ENCODE data around the gene CD63.

CD63 gene

GRCh38 chr12:55705782-55706402 lies 22.9 kb downstream of the CD63 start:
- DNase-seq (ENCODE audit: low read depth in 2 of 2) = no peak

GRCh38 chr12:55704824-55705718 lies 23.7 kb downstream of the CD63 start:
- DNase-seq (ENCODE audit: low read depth in 2 of 2) = no peak

- DNase-seq (ENCODE audit: low read depth in 2 of 2) = no peak
Observed at GRCh38 chr12:55703901-55704761, 24.7 kb downstream of the CD63 start.

DNA sequence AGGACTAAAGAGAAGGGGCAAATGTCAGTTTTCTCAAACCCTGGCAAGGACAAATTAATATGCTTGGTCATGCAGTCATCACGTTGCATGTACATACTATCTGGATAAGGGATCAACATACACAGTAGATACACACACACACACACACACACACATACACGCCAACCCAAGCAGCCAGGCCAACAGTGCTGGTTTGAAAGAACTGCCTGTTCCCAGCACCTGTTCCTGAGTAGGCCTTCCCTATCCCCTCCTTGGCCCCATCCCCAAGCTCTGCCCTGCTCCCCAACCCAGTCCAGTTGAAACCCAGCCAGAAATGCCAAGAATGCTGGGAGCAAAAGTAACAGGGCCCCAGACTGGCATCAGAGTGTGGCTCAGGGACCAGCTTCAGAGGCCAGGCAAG lies 25.5 kb downstream of the CD63 start:
- no peak for DNase-seq (ENCODE audit: low read depth in 2 of 2)

- DNase-seq (ENCODE audit: low read depth in 2 of 2) = no peak
Observed at GRCh38 chr12:55702861-55703260, 25.9 kb downstream of the CD63 start.

DNA sequence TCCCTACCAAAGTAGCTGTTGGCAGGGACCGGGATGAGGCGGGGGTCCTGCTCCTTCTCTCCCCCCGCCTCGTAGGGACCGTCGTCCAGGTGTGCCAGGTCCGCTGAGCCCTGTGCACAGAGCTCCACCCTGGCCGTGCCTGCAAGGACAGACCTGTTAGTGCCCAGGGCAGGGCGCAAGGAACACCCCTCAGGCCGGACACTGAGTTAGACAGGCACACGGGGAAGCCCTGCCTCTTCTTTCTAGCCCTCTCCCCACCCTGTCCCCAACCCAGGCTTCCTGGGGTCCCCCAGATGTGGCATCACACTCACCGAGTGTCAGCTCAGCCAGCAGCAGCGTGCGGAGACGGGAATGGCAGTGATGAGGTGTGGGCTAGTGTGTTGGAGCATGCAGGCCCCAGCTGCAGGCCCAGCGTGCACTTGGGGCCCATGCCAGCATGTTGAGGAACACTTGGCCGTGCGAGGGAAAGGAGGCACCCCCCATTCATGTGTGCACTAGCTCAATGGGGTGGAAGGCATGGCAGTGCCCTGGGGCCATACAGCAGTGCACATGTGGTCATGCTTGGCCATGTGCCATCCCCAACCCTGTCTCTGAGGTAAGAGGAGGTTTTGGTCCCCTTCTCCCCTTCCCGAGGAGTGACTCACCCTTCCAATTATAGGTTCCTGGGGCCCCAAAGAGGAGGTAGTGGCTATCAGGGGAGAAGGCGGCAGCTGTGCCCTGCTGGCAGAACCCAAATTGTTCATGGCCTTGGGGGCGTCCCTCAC lies 28.4 kb downstream of the CD63 start:
- DNase-seq (ENCODE audit: low read depth in 2 of 2) = no peak

DNA sequence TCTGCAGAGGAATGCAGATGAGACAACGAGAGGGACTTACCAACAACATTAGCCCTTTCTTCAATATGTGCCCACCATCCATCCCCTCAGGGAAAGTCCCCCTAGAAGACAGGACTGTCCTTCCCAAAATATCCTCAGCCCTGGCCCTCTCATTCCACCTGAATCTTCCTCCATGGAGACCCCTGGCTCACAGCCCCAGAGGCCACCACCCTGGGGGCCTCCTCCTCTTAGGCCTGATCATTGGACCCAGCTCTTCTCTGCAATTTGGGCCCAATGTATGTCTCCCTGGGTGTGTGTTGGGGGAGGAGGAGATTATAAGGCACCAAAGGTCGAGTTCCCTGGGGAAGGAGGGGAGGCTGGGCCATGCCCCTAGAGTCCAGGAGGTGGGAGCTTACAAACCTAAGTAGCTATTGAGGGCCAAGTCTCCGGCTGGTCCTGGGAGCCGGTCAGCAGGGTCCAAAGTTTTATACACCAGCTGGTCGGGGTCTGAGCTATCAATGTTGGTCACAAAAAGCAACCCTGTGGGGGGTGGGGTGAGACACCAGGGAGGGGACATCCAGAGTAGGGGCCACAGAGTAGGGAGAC lies 29.2 kb downstream of the CD63 start:
- no peak for DNase-seq (ENCODE audit: low read depth in 2 of 2)

DNA sequence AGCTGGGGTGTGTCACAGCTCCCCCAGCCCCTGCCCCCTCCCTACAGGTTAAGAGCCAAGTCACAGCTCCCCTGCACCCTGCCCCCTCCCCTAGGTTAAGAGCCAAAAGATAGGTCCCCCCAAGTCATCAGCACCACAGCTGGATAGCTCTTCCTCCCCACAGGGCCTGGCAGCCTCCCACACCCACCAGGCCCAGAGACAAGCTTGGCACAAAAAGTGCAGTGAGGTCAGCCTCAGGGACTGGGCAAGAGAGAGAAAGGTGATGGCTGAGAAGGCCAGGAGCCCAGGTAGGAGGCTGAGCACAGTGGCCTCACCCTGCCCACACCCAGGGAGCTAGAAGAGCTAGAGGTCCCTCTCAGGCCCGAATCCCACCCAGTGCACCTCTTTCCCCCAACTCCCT lies 29.8 kb downstream of the CD63 start:
- DNase-seq (ENCODE audit: low read depth in 2 of 2) = no peak

DNA sequence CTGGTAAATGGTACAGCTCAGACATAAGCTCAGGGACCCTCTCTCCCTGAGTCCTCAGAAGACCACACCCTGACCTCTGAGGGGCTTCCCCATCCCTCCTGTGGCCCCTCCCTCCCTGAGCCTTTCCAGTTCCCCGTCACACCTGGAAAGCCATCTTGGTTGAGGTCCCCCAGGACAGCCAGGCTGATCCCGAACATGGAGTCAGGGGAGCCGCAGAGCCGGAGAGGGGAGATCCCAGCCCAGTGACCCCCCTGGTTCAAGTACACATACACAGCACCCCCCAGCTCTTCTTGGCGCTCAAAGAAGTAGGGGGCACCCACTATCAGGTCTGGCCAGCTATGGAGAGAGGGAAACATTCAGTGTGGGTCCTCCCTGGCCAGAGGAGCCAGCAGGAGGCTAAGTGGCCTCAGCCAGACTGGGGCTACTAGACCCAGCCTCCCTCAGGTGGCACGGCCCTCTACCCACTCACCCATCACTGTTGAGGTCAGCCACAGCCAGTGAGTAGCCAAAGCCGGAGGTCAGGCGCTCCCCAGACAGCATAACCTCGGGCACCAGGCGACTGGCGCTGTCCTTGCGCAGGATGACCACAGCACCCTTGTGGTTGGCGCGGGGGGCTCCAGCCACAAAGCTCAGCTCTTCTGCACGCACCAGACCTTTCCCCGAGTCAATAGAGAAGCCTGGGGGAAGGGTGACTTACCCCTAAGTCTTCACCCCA lies 30.4 kb downstream of the CD63 start:
- DNase-seq (ENCODE audit: low read depth in 2 of 2) = no peak

- no peak for DNase-seq (ENCODE audit: low read depth in 2 of 2)
Observed at GRCh38 chr12:55697686-55698085, 31.1 kb downstream of the CD63 start.

DNA sequence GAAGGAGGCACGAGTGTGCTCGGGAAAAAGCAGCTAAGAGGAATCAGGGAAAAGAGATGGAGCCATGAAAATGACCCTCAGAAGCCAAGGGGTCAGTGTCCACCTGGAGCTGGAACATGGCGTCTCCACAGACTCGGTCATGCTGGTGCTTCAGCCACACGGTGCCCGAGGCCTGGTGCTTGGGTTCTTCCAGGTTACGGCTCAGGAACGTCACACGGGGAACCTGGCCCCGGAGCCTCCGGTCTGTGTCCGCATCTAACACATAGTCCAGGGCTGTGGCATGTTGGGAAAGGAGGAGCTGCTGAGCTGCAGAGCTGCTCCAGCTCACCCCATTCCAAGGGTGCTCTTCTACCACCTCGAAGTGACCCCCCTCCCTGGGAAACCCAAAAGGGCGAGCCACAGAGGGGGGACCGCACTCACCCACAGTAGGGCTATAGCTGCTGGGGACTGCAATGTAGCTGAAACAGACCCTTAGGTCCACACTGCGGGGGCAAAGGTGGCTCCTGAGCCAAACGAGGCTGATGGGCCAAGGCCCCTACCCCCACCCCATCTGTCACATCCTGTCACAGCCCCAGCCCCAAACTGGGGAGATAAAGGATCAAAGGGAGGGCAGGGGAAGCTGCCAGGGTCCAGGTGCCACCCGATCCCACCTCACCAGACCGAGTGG lies 31.9 kb downstream of the CD63 start:
- no peak for DNase-seq (ENCODE audit: low read depth in 2 of 2)

- DNase-seq (ENCODE audit: low read depth in 2 of 2) = no peak
Observed at GRCh38 chr12:55696141-55696540, 32.7 kb downstream of the CD63 start.

DNA sequence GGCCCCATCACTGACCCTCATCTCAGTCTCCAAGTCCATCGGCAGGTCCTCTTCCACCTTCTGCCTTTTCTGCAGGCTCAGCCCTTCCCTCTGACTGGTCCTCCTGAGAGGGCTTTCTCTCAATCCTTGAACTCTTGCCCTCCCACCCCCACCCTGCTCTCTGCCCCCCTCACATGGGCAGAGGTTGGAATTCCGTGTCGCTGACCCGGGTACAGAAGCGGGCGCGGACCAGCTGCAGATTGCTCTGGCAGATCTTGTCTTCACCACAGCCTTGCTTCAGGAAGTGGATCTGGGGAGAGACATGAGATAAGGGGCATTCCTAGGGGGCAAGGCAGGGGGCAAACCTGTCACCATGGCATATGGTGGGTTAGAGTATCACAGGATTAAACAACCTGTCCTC lies 33.5 kb downstream of the CD63 start:
- no peak for DNase-seq (ENCODE audit: low read depth in 2 of 2)

DNA sequence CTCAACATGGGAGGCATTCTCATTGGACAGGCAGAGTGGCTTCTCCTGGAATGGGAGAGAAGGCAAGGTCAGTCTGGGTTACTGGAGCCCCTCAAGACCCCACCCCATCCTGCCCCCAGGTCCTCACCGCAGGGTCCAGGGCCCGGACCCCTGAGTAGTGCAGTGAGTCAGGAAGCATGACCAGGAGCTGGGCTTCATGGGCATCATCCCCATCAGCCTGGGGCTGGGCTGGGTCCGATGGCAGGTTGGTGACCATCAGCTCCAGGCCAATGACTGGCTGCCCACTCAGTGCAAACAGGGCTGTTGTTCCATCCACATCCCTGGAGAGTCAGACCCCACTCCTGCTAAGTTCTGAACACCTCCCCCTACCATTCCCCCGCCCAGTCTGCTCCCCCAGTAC lies 34.2 kb downstream of the CD63 start:
- no peak for DNase-seq (ENCODE audit: low read depth in 2 of 2)

- DNase-seq (ENCODE audit: low read depth in 2 of 2) = no peak
Observed at GRCh38 chr12:55694188-55694515, 34.7 kb downstream of the CD63 start.

DNA sequence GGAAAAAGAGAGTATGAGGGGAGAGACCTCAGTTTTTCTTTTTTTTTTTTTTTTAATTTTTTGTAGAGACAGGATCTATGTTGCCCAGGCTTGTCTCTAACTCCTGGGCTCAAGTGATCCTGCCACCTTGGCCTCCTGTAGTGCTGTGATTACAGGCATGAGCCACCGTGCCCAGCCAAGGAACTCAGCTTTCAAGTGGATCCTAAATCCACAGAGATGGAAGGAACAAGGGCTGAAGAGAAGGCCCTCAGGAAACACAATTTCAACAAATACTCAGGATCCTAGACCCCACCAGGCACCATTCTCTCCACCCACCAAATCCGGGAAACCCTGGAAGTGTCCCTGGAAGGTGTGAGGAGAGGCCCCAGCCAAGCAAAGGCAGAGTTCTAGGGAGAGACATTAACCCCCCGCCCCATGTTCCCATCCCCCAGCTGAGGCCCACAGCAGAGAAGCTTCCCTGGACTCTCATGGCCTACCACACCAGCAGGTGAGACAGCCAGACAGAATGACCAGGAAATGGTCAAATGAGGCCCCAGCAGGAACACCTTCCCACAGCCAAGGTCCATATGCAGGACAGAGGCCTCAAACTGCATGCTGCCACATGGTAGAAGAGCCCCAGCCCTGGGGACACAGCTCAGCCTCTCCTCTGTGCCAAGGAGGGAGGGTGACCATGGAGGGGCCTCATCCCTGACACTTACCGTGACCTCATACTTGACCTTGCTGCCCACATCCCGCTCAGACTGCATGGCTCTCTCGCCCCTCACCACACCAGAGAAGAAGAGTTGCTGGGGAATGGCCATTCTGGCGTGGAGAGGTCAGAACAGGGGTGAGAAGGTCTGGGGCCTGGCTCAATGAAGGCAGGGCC lies 35.3 kb downstream of the CD63 start:
- no peak for DNase-seq (ENCODE audit: low read depth in 2 of 2)

- no peak for DNase-seq (ENCODE audit: low read depth in 2 of 2)
Observed at GRCh38 chr12:55692631-55693322, 36.0 kb downstream of the CD63 start.
